Epidermal melanocyte (primary cell): ENCODE data around the gene UCP2.
"Not testable (repeated sequence)": the region's sequence is repeated elsewhere in the genome, so short reads cannot be mapped to it uniquely, and the experiment has no call there.

Experiments used
- DNase-seq: peaks from one replicate; pipeline ENCODE4 v3.0.0; 2011; ENCODE audit warnings: low spot score; ENCODE audit not compliant: insufficient read length

The UCP2 gene

DNA sequence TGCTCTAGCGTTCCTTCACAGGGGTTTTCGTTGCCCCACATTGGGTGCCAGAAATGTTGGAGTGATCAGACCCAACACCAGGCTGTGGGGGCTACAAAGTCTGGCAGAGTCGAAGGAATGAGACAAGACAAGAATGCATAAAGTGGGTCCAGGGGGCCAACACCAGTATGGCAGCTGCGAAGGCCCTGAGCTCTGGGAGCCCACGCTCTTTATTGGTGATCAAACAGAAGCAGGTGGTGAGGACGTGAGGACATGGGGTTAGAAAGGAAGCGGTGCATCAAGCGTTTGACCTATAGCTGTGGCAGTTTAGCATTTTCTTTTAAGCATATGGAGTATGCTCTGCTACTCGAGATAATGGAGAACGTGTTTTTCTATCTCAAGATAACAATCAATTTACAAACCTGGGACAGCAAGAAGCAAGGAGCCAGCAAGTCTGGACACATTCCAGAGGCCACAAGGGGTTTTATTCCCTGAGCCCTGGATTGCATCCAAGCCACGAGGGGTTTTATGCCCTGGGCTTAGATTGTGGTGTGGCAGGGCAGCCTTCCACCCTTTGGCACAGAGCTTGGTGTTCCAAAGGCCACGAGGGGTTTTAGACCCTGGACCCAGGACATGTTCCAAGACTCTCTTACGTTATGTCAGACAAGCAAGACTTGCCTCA lies 35.7 kb downstream of the UCP2 start:
- DNase-seq: no peak

DNA sequence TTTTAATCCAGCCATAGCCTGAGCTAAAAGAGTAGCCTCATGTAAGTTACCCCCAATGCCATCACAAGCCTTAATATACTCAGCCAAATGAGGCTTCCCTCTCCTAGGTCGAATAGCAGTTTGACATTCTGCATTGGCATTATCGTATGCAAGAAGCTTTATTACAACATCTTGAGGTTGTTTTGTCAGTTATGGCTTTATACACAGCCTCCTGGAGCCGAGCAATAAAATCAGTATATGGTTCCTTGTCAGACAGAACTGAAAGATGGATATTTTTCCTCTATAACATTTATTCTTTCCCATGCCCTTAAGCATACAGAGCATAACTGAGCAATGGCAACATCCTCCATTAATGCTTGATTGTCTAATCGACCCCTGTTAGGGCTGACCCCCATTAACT lies 37.2 kb downstream of the UCP2 start:
- no peak for DNase-seq

DNA sequence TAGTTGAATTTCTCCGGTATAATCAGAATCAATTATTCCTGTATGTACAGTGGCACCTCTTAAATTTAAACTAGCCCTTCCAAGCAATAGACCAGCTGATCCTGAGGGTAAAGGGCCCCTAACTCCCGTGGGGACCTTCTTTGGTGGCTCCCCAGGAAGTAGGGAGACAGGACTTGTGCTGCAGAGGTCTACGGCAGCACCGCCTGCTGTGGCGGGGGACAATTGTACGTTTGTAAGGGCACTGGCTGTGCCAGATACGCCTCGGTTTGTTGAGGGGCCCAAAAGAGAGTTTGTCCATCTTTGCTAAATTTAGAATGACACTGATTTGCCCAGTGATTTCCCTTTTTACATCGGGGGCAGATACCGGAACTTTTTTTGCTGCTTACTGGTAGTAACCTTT lies 37.7 kb downstream of the UCP2 start:
- no peak for DNase-seq

DNA sequence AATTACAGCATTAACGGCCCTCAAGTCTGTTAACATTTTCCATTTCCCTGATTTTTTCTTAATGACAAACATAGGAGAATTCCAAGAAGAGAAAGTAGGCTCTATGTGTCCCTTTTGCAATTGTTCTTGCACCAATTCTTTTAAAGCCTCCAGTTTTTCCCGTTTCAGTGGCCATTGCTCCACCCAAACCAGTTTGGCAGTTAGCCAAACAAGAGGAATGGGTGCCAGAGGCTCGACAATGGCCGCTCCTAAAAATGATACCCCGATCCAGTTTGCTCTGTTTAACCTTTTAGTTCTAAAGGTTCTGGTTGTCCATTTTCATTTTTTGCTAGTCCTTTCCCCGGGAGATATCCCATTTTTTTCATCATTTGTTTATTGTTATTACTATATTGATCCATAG lies 38.6 kb downstream of the UCP2 start:
- DNase-seq: no peak

DNA sequence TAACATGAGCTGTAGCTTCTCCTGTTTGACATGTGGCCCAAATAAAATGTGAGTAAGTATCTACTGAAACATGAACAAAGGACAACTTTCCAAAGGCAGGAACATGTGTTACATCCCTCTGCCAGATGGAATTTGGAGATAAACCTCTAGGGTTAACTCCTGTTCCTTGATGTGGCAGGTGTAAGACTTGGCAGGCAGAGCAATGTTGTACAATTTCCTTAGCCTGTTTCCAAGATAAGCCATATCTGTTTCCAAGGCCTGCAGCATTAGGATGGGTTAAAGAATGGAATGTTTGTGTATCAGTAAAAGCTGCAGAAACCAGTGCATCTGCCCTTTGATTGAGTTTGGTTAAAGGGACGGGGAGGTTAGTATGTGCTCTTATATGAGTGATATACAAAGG lies 40.6 kb downstream of the UCP2 start:
- no peak for DNase-seq

DNA sequence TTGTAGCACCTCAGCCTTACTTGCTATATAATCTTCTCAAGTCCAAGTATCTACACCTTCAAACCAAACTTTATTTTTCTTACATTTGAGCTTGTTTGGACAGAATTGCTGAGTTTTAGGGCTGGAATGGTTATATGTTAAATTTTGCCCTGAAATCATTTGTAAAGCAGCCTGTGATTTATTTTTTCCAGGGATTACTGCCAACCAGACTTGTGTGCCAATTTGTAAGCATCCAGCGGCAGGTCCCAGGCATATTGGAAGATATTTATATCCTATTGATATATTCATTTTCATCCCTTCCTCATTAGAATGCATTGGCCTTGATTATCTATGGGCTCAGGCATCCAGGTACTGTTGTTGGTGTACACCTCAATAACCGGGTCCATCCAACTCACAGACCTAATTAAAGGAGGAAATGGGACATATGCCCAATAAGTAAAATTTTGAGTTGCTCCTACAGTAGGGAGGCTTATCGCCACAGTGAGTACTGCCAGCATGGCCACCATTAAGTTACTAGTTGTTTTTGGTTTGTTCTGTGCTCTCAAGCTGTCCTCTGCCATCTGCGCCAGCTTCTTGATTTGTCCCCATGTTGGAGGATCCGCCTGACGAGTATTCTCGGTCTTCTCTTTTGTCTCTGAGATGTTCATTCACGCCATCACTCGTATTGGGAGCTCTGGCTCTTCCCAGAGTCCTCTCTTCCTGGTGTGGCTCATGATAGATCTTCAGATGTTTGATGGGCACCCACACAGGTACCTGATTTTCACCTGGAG lies 41.7 kb downstream of the UCP2 start:
- DNase-seq: no peak

DNA sequence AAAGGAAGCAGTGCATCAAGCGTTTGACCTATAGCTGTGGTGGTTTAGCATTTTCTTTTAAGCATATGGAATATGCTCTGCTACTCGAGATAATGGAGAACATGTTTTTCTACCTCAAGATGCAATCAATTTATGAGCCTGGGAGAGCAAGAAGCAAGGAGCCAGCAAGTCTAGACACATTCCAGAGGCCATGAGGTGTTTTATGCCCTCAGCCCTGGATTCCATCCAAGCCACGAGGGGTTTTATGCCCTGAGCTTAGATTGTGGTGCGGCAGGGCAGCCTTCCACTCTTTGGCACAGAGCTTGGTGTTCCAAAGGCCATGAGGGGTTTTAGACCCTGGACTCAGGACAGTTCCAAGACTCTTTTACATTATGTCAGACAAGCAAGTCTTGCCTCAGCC lies 43.5 kb downstream of the UCP2 start:
- no peak for DNase-seq

DNA sequence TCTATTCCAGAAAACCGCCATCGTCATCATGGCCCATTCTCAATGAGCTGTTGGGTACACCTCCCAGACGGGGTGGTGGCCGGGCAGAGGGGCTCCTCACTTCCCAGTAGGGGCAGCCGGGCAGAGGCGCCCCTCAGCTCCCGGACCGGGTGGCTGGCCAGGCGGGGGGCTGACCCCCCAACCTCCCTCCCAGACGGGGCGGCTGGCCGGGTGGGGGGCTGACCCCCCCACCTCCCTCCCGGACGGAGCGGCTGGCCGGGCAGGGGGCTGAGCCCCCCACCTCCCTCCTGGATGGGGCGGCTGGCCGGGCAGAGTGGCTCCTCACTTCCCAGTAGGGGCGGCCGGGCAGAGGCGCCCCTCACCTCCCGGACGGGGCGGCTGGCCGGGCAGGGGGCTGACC lies 46.6 kb downstream of the UCP2 start:
- DNase-seq: not testable (repeated sequence)

DNA sequence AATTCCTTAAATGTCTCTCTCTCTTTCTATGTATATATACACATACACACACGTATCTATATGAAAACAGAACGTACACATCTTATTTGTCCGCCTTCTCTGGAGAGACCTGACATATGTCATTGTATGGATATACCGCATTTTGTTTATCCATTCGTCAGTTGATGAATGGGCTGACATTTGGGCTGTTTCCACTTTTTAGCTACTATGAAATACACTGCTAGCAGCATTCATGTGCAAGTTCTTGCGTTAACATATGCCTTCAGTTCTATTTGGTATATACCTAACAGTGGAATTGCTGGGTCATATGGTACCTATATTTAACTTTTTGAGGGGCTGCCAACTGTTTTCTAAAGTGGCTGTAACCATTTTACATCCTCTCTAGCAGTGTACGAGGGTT lies 49.9 kb downstream of the UCP2 start:
- no peak for DNase-seq

DNA sequence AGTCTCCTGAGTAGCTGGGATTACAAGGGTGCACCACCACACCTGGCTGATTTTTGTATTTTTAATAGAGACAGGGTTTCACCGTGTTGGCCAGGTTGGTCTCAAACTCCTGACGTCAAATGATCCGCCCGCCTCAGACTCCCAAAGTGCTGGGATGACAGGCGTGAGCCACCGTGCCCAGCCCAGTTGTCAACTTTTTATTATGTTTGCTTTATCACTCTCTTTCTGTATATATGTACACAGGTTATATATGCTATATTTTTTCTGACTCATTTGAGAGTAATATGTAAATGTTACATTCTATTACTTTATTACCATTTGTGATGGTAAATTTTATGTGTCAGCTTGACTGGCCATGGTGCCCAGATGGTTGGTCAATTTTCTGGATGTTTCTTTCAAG lies 50.7 kb downstream of the UCP2 start:
- DNase-seq: no peak

DNA sequence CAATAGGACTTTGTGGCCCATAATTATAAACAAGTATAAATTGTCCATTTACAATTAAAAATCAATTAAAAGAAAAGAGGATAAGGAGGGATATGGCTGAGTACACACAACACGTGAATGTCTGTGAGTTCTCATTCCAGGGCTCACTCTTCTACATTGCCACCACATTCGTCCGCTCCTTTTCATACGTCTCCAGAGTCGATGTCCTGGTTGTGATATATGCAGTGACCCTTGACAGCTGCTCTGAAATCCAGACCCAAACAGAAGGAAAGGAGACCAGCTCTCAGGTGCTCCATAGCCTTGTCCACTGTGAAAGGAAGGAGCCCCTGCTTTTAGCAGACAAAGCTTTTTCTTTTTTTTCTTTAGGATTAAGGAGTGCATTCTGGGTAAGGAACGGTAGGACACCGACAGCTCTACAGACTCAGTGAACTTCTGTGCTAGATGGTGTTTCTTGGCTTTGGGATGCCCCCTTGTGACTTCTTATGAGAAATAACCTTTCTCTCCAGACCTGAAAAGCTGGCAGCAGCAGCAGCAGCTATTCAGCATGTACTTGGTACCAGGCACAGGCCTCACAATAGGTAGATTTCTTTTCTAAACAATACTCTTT lies 51.5 kb downstream of the UCP2 start:
- DNase-seq: no peak

DNA sequence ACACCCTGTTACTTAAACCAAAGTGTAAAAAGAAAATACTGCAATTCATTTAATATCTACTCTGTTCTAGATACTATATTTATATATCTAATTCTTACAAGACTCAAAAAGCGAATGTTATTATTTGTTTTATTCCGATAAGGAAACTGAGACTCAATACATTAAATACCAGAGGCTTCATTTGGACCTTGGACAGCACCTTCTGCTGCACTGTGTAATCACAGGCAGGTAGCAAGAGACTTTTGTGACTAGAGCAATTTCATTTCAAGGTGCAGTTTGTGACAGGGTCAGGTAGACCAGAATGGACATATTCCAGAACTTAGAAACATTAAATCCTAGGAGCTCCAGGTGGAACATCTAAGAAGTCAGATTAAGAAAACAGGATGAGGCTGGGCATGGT lies 53.3 kb downstream of the UCP2 start:
- no peak for DNase-seq
